Measurements from ENCODE around the gene CARD18. TPM values are rescaled to one million over a fixed set of nuclear protein-coding genes. Genes with fewer than 3 reads are reported as not detected.
"Not testable (repeated sequence)": the region's sequence is repeated elsewhere in the genome, so short reads cannot be mapped to it uniquely, and the experiment has no call there.

CARD18 gene
- total RNA-seq, 1 donor from 2014 or later = not detected

DNA sequence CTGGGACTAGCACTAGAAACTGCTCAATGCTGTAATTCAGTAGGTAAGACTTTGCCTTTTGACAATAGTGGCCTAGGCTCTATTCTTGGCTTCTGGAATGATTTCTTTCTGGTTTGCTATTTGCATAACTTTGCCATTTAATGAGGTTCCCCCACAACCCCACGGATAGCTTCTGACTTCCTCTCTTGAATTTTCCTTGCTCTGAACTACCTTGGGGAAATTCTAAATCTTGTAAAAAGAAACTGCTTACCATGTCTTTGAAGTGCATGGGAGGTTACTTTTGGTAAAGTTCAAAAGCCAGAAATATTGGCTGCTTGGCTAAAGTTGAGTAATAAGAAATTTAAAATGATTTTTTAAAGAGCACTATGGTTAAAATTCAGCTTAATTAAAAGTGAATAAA is 35.3 kb downstream of the CARD18 start:
- Mint-ChIP-seq H3K9me3 (ENCODE audit: unreplicated experiment) (no peaks in the 10 kb centered on the region), H3K4me1 (ENCODE audit: low read depth, unreplicated experiment) (no peaks in the 10 kb centered on the region), H3K4me3 (ENCODE audit: unreplicated experiment) (no peak overlapping the region), H3K36me3 (ENCODE audit: unreplicated experiment) (no peaks in the 10 kb centered on the region), H3K27ac (ENCODE audit: unreplicated experiment) (no peak overlapping the region), H3K27me3 (ENCODE audit: unreplicated experiment) (no peaks in the 10 kb centered on the region)
- no peak for DNase-seq
- no peak for TF ChIP-seq CTCF (IDR thresholded peaks at IDR 0.05; ENCODE audit: partially characterized antibody, unreplicated experiment)

DNA sequence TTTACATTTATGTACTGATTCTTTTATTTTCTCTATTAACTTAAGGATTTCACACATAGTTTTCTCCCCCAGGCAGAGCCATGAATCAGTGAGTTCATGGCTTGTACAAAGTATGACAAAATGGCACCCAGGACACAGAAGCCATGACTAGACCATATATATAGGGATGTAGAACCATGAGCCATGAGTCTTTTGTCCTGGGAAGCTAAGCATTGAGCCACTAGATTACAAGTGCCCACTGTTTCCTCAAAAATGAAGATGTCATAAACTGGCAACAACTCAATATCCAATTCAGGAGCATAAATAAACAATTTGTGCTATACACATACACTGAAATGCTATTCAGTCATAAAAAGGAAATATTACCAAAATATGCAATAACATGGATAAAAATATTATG is 36.2 kb downstream of the CARD18 start:
- H3K4me1 Mint-ChIP-seq (ENCODE audit: low read depth, unreplicated experiment) = no peaks in the 10 kb centered on the region
- no peak overlapping the region for H3K27ac Mint-ChIP-seq (ENCODE audit: unreplicated experiment)
- H3K4me3 Mint-ChIP-seq (ENCODE audit: unreplicated experiment) = no peak overlapping the region
- TF ChIP-seq CTCF (IDR thresholded peaks at IDR 0.05; ENCODE audit: partially characterized antibody, unreplicated experiment) = no peak
- no peaks in the 10 kb centered on the region for H3K9me3 Mint-ChIP-seq (ENCODE audit: unreplicated experiment)
- H3K36me3 Mint-ChIP-seq (ENCODE audit: unreplicated experiment) = no peaks in the 10 kb centered on the region
- no peak for DNase-seq
- H3K27me3 Mint-ChIP-seq (ENCODE audit: unreplicated experiment) = no peaks in the 10 kb centered on the region

DNA sequence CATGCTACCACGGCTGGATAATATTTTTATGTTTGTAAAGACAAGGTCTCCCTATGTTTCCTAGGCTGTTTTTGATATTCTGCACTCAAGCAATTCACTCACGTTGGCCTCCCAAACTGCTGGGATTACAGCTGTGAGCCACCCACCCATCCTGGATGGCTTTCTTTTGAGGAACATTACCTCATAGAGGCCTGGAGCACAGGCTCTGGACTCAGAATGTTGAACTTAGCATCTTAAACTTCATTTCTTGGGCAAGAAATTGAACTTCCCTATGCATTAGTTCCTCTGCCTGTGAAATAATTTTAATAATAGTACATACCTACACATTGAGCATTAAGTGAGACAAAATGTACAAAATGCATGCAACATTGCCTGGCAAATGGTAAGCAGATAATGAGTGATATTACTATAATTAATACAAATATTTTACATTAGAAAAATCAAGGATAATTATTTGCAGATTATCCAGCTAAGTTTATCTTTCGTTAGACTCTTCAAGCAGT is 37.4 kb downstream of the CARD18 start:
- H3K4me3 Mint-ChIP-seq (ENCODE audit: unreplicated experiment); H3K4me1 Mint-ChIP-seq (ENCODE audit: low read depth, unreplicated experiment); H3K27ac Mint-ChIP-seq (ENCODE audit: unreplicated experiment); H3K9me3 Mint-ChIP-seq (ENCODE audit: unreplicated experiment); H3K36me3 Mint-ChIP-seq (ENCODE audit: unreplicated experiment); H3K27me3 Mint-ChIP-seq (ENCODE audit: unreplicated experiment); DNase-seq: not testable (repeated sequence)

- Mint-ChIP-seq H3K9me3 (ENCODE audit: unreplicated experiment) (no peaks in the 10 kb centered on the region), H3K27ac (ENCODE audit: unreplicated experiment) (no peak overlapping the region), H3K27me3 (ENCODE audit: unreplicated experiment) (no peaks in the 10 kb centered on the region), H3K36me3 (ENCODE audit: unreplicated experiment) (no peaks in the 10 kb centered on the region), H3K4me3 (ENCODE audit: unreplicated experiment) (no peak overlapping the region), H3K4me1 (ENCODE audit: low read depth, unreplicated experiment) (no peaks in the 10 kb centered on the region)
- no peak for TF ChIP-seq CTCF (IDR thresholded peaks at IDR 0.05; ENCODE audit: partially characterized antibody, unreplicated experiment)
- no peak for DNase-seq
These were observed 38.5 kb downstream of the CARD18 start for GRCh38 chr11:105100981-105101630.

DNA sequence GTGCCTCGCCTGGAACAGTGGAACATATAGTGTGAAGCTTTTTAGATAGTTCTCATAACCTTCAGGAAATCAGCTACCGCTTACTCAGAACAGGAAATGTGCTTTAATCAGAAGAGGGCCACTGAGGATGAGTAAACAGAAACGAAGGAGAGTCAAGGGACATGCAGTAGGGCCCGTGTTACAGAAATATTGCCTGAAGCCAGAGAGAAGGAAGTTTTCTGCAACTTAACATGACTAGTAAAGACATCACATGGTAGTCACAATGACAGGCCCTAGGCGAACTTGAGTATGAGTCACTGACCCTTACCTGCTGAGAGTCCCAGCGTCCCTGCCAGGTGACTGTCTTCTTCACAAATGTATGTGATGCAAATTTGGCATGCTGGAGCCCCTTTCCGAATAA is 39.4 kb downstream of the CARD18 start:
- no peaks in the 10 kb centered on the region for H3K36me3 Mint-ChIP-seq (ENCODE audit: unreplicated experiment)
- no peak for DNase-seq
- H3K4me3 Mint-ChIP-seq (ENCODE audit: unreplicated experiment) = no peak overlapping the region
- H3K27me3 Mint-ChIP-seq (ENCODE audit: unreplicated experiment) = no peaks in the 10 kb centered on the region
- H3K9me3 Mint-ChIP-seq (ENCODE audit: unreplicated experiment) = no peaks in the 10 kb centered on the region
- TF ChIP-seq CTCF (IDR thresholded peaks at IDR 0.05; ENCODE audit: partially characterized antibody, unreplicated experiment) = no peak
- H3K4me1 Mint-ChIP-seq (ENCODE audit: low read depth, unreplicated experiment) = no peaks in the 10 kb centered on the region
- no peak overlapping the region for H3K27ac Mint-ChIP-seq (ENCODE audit: unreplicated experiment)

GRCh38 chr11:105099594-105099993 is 40.0 kb downstream of the CARD18 start:
- not testable (repeated sequence) for H3K4me1 Mint-ChIP-seq (ENCODE audit: low read depth, unreplicated experiment); H3K27me3 Mint-ChIP-seq (ENCODE audit: unreplicated experiment); H3K27ac Mint-ChIP-seq (ENCODE audit: unreplicated experiment); H3K36me3 Mint-ChIP-seq (ENCODE audit: unreplicated experiment); H3K9me3 Mint-ChIP-seq (ENCODE audit: unreplicated experiment); DNase-seq; H3K4me3 Mint-ChIP-seq (ENCODE audit: unreplicated experiment)
